LNCaP clone FGC (cell line): ENCODE measurements around the gene GLI3.
A peak's percentile ranks its signal among the peaks of the same experiment; 100 is the strongest.

Experiments
- DNase-seq: peaks from one replicate; pipeline ENCODE4 v3.0.0-alpha.2; 2011; ENCODE audit warnings: low read depth
- H3K4me3 ChIP-seq: 2 replicates; pipeline ENCODE4 v1.5.1; 2011; ENCODE audit warnings: mild to moderate bottlenecking, low read depth, low read length, control low read depth
- CTCF ChIP-seq: IDR thresholded peaks from 2 replicates; pipeline ENCODE4 v1.5.1; 2012; ENCODE audit warnings: mild to moderate bottlenecking; ENCODE audit not compliant: control insufficient read depth, insufficient read depth; ENCODE audit errors: extremely low read depth

The GLI3 gene

GRCh38 chr7:42269161-42269560 lies 32.2 kb upstream of the GLI3 start:
- no peak for DNase-seq
- H3K4me3 ChIP-seq, result no peak overlapping the region
- TF ChIP-seq CTCF, result no peak

GRCh38 chr7:42264702-42265101 lies 27.7 kb upstream of the GLI3 start:
- DNase-seq, result no peak
- TF ChIP-seq CTCF, result no peak
- H3K4me3 ChIP-seq, result no peak overlapping the region

DNA sequence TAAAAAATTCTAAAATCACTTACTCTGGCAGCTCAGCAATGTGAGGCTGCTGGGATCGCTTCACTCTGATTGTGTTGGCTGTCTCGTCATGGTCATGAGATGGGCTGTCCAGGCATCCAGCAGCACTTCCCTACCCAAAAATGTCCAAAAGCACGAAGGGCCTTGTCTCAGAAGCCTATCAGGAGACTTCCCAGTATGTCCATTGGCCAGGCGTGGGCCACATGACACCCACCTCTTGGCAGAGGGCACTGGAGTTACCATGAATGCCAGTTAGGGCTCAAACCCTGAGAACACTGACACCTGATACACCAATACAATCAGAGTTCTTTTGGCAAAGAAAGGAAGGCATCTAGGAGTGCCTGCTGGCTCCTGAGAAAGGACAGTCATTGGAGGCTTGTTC lies 27.0 kb upstream of the GLI3 start:
- no peak for DNase-seq
- no peak for TF ChIP-seq CTCF
- H3K4me3 ChIP-seq, result no peak overlapping the region

- no peak overlapping the region for H3K4me3 ChIP-seq
- no peak for TF ChIP-seq CTCF
- DNase-seq, result peak; percentile 55
Measured at GRCh38 chr7:42262964-42263363, 26.0 kb upstream of the GLI3 start.

DNA sequence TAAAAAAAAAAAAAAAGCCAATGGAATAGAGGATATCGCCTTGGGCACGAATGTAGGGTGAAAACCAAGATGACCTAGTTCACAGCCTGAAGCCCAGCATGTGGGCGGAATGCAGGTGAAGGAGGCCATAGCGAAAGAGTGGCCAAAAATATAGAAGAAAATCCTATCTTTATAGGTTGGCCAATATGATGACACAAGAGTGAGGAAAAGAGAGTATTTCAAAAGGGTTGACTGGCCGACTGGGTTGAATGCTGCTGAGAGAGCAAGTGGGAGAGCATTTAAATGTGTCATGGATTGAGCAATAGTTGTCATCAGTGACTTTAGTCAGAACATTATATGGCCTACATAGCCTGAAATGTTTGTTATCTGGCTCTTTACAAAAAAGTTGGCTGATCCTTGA lies 17.2 kb upstream of the GLI3 start:
- no peak overlapping the region for H3K4me3 ChIP-seq
- no peak for TF ChIP-seq CTCF
- no peak for DNase-seq

GRCh38 chr7:42253316-42253715 lies 16.3 kb upstream of the GLI3 start:
- DNase-seq, result no peak
- H3K4me3 ChIP-seq, result no peak overlapping the region
- TF ChIP-seq CTCF, result no peak

- TF ChIP-seq CTCF, result no peak
- DNase-seq, result no peak
- H3K4me3 ChIP-seq, result no peak overlapping the region
Measured at GRCh38 chr7:42250411-42250810, 13.4 kb upstream of the GLI3 start.
